PC-3 (cell line): ENCODE data around the gene IFT25. TPM values are rescaled to one million over a fixed set of nuclear protein-coding genes. Genes with fewer than 3 reads are reported as not detected.

Source experiments
- ATAC-seq: fragments of 200-7000 bp; cut with Tn5 transposase; 2 replicates; pipeline ENCODE4 v1.9.1; 2020; ENCODE audit warnings: mild to moderate bottlenecking, moderate library complexity
- BruUV-seq: library from RNA; stranded (reverse); fragments of 400-500 nt; replicated peaks from 2 replicates; lab custom pipeline; 2021; lab: Mats Ljungman, UMichigan
- CTCF ChIA-PET: fragments of 300-600 bp; sonication (Branson Sonifier 250); formaldehyde crosslinking; loops from one replicate; lab custom pipeline; 2022; ENCODE audit warnings: antibody characterized with exemption; lab: Charles Lee
- POLR2A ChIA-PET: fragments of 300-600 bp; sonication (Branson Sonifier 250); formaldehyde crosslinking; loops from one replicate; lab custom pipeline; 2022; ENCODE audit warnings: antibody characterized with exemption; ENCODE audit not compliant: unreplicated experiment; lab: Charles Lee
- DNase-seq: peaks from one replicate; pipeline ENCODE4 v3.0.0-alpha.2; 2015
- H2AFZ ChIP-seq: fragments of 300-600 bp; sonication (generic); 2 replicates; pipeline ENCODE4 v1.6.0; 2016; ENCODE audit warnings: antibody characterized with exemption, low read length
- H3F3A ChIP-seq: fragments of 300-600 bp; sonication (generic); one replicate; pipeline ENCODE4 v1.6.0; 2017; ENCODE audit warnings: antibody characterized with exemption, low read length, control low read depth, mild to moderate bottlenecking; ENCODE audit not compliant: unreplicated experiment
- H3K27ac ChIP-seq: fragments of 300-600 bp; sonication (generic); 2 replicates; pipeline ENCODE4 v1.5.1; 2016; ENCODE audit warnings: mild to moderate bottlenecking, low read length
- H3K27me3 ChIP-seq: fragments of 300-600 bp; sonication (generic); 2 replicates; pipeline ENCODE4 v1.6.1; 2016; ENCODE audit warnings: low read length, mixed read lengths
- H3K36me3 ChIP-seq: fragments of 300-600 bp; sonication (generic); 2 replicates; pipeline ENCODE4 v1.6.1; 2016; ENCODE audit warnings: low read depth, mixed run types, low read length, mixed read lengths
- H3K4me1 ChIP-seq: fragments of 300-600 bp; sonication (generic); 2 replicates; pipeline ENCODE4 v1.5.1; 2016; ENCODE audit warnings: low read length; ENCODE audit not compliant: insufficient read depth
- H3K4me2 ChIP-seq: fragments of 300-600 bp; sonication (generic); 2 replicates; pipeline ENCODE4 v1.6.0; 2016; ENCODE audit warnings: low read length
- H3K4me3 ChIP-seq: fragments of 300-600 bp; sonication (generic); 2 replicates; pipeline ENCODE4 v1.5.1; 2016; ENCODE audit warnings: mild to moderate bottlenecking, low read length, mixed read lengths
- H3K79me2 ChIP-seq: fragments of 300-600 bp; sonication (generic); 2 replicates; pipeline ENCODE4 v1.6.1; 2017; ENCODE audit warnings: low read length, mixed read lengths
- H3K9ac ChIP-seq: fragments of 300-600 bp; sonication (generic); 2 replicates; pipeline ENCODE4 v1.6.0; 2016; ENCODE audit warnings: mild to moderate bottlenecking, low read length
- H3K9me2 ChIP-seq: fragments of 300-600 bp; sonication (generic); replicated peaks from 2 replicates; pipeline ENCODE4 v1.6.1; 2016; ENCODE audit warnings: mixed run types, low read length, mixed read lengths
- H3K9me3 ChIP-seq: fragments of 300-600 bp; sonication (generic); 2 replicates; pipeline ENCODE4 v1.6.1; 2016; ENCODE audit warnings: low read length, mixed read lengths
- H4K20me1 ChIP-seq: fragments of 300-600 bp; sonication (generic); 2 replicates; pipeline ENCODE4 v1.6.1; 2016; ENCODE audit warnings: low read length, mixed read lengths
- CTCF ChIP-seq: fragments of 300-600 bp; sonication (generic); conservative IDR thresholded peaks from 2 replicates; pipeline ENCODE4 v1.5.1; 2017; ENCODE audit warnings: antibody characterized with exemption, low read depth, mild to moderate bottlenecking, low read length
- EZH2 ChIP-seq: fragments of 300-600 bp; sonication (generic); IDR thresholded peaks from one replicate; pipeline ENCODE4 v1.6.1; 2017; ENCODE audit warnings: antibody characterized with exemption, mild to moderate bottlenecking, low read length; ENCODE audit not compliant: unreplicated experiment
- EZH2phosphoT487 ChIP-seq: fragments of 300-600 bp; sonication (generic); IDR thresholded peaks from 2 replicates; pipeline ENCODE4 v1.6.1; 2018; ENCODE audit warnings: mild to moderate bottlenecking, antibody characterized with exemption, low read length, borderline replicate concordance
- intact Hi-C: fragments of 100-400 bp; cut with micrococcal nuclease; formaldehyde crosslinking; loops from 2 replicates; pipeline ENCODE4 v1.9.0; 2023
- total RNA-seq: library from RNA; depleted of rRNA; stranded (reverse); fragments of >200 nt; gene quantifications from 2 replicates; pipeline ENCODE4 v1.2.3, GENCODE V29; 2014

Gene IFT25
- total RNA-seq, 1 experiment from 2014 or later: 66.7 TPM

- Histone ChIP-seq H3K4me1 (peaks cover 37% of the 10 kb centered on the region), H3K9me2 (no peaks in the 10 kb centered on the region), H3K4me2 (peak overlapping the region; percentile 86), H4K20me1 (no peaks in the 10 kb centered on the region), H3K27me3 (no peaks in the 10 kb centered on the region), H2AFZ (no peak overlapping the region), H3K79me2 (peaks cover 56% of the 10 kb centered on the region), H3K9ac (peak overlapping the region; percentile 66), H3K36me3 (no peaks in the 10 kb centered on the region; the same call in 1 of the 2 replicates), H3K9me3 (no peaks in the 10 kb centered on the region), H3K4me3 (peak overlapping the region; percentile 96), H3F3A (peaks cover 7% of the 10 kb centered on the region), H3K27ac (no peak overlapping the region)
- BruUV-seq: no TSS peak
- no peak for DNase-seq
- intact Hi-C loops: loop anchor here (5.0 kb wide), 1 partner anchor 105 kb away; the partner anchor contains the start of genes TCEANC2 and TMEM59
- TF ChIP-seq EZH2phosphoT487: no peak
- POLR2A ChIA-PET: interaction anchor here (0.6 kb wide), 1 partner anchor 58 kb away, joined by 4 read pairs; no protein-coding TSS in a partner anchor
- ATAC-seq: no peak
- CTCF ChIA-PET: interaction anchor here (1.3 kb wide), 1 partner anchor 21 kb away, joined by 3 read pairs; no protein-coding TSS in a partner anchor
Measured at GRCh38 chr1:53947172-53947907, 1.8 kb upstream of the IFT25 start.

GRCh38 chr1:53946252-53947171 lies 1.0 kb upstream of the IFT25 start, which contains the start of gene LRRC42:
TSS of gene LRRC42 (plus strand) at chr1:53946350. CDS start at chr1:53952000, 5,650 bp downstream.
- Histone ChIP-seq H3K9ac (peak within 1 kb of the TSS; percentile 66), H2AFZ (peak within 1 kb of the TSS; percentile 94), H3K36me3 (no peaks in the 10 kb centered on the region), H3K9me3 (no peaks in the 10 kb centered on the region), H3K4me3 (peak within 1 kb of the TSS; percentile 96), H3K4me2 (peak within 1 kb of the TSS; percentile 87), H3F3A (peaks cover 7% of the 10 kb centered on the region), H3K27me3 (no peaks in the 10 kb centered on the region), H3K79me2 (peaks cover 62% of the 10 kb centered on the region), H3K27ac (peak within 1 kb of the TSS; percentile 23; the same call in 1 of the 2 replicates), H3K4me1 (peaks cover 45% of the 10 kb centered on the region), H4K20me1 (no peaks in the 10 kb centered on the region), H3K9me2 (no peaks in the 10 kb centered on the region)
- TF ChIP-seq EZH2phosphoT487 (no peak), CTCF (peak; percentile 24; the same call in 1 of the 2 replicates), EZH2 (no peak)
- ChIA-PET CTCF (interaction anchor here (0.5 to 1.3 kb wide), 5 partner anchors 13 to 542 kb away, joined by 3 to 20 read pairs (median 4); no protein-coding TSS in a partner anchor), POLR2A (interaction anchor here (0.6 to 1.0 kb wide), 5 partner anchors 37 to 727 kb away, joined by 3 to 28 read pairs (median 4); no protein-coding TSS in a partner anchor)
- no peak for DNase-seq
- no TSS peak for BruUV-seq
- ATAC-seq: peak; percentile 68
- intact Hi-C loops: loop anchor here (5.0 kb wide), 1 partner anchor 106 kb away; the partner anchor contains the start of genes TCEANC2 and TMEM59

GRCh38 chr1:53945183-53945432 lies 391 bp downstream of the IFT25 start:
- intact Hi-C loops: loop anchor here (2.0 to 5.0 kb wide), 2 partner anchors 54 to 107 kb away; partner anchors contain the start of genes TCEANC2 and TMEM59
- Histone ChIP-seq H3K4me1 (peaks cover 48% of the 10 kb centered on the region), H3K4me2 (peak overlapping the region; percentile 87), H3K36me3 (no peaks in the 10 kb centered on the region), H2AFZ (peak overlapping the region; percentile 94), H3K27ac (peak overlapping the region; percentile 23; the same call in 1 of the 2 replicates), H3F3A (peaks cover 7% of the 10 kb centered on the region), H3K9me3 (no peaks in the 10 kb centered on the region), H3K4me3 (peak overlapping the region; percentile 96), H3K9ac (peak overlapping the region; percentile 65), H3K27me3 (no peaks in the 10 kb centered on the region), H3K79me2 (peaks cover 68% of the 10 kb centered on the region), H4K20me1 (no peaks in the 10 kb centered on the region), H3K9me2 (no peaks in the 10 kb centered on the region)
- no TSS peak for BruUV-seq
- TF ChIP-seq EZH2: no peak
- TF ChIP-seq CTCF: no peak
- TF ChIP-seq EZH2phosphoT487: no peak
- ATAC-seq (no peak), DNase-seq (no peak)
- ChIA-PET POLR2A (interaction anchor here (0.5 to 0.9 kb wide), 5 partner anchors 23 to 173 kb away, joined by 3 to 19 read pairs (median 6); partner anchors contain the start of gene YIPF1), CTCF (interaction anchor here (1.1 to 1.2 kb wide), 3 partner anchors 15 to 84 kb away, joined by 3 to 20 read pairs (median 13); no protein-coding TSS in a partner anchor)
